GM12878 (cell line): Measurements from ENCODE around the gene CACHD1. TPM values are rescaled to one million over a fixed set of nuclear protein-coding genes. Genes with fewer than 3 reads are reported as not detected.

Experiments
- ATAC-seq: fragments of 200-7000 bp; cut with Tn5 transposase; 3 replicates; pipeline ENCODE4 v1.9.1; 2020; ENCODE audit warnings: mild to moderate bottlenecking, moderate library complexity
- BruUV-seq: library from RNA; stranded (reverse); fragments of 400-500 nt; replicated peaks from 2 replicates; lab custom pipeline; 2021; lab: Mats Ljungman, UMichigan
- CTCF ChIA-PET: fragments of 300-600 bp; sonication (Branson Sonifier 250); formaldehyde crosslinking; extraction: SDS; loops from one replicate; lab custom pipeline; 2021; ENCODE audit warnings: inconsistent platforms; lab: Yijun Ruan, JAX
- POLR2A ChIA-PET: fragments of 350-600 bp; formaldehyde crosslinking; extraction: SDS; loops from one replicate; lab custom pipeline; 2021; ENCODE audit warnings: inconsistent platforms; lab: Charles Lee
- RAD21 ChIA-PET: fragments of 300-600 bp; sonication (Branson Sonifier 250); formaldehyde crosslinking; loops from one replicate; lab custom pipeline; 2023; ENCODE audit warnings: antibody characterized with exemption; ENCODE audit not compliant: unreplicated experiment; lab: Charles Lee
- SMC1A ChIA-PET: fragments of 300-600 bp; sonication (Branson Sonifier 250); formaldehyde crosslinking; loops from one replicate; lab custom pipeline; 2023; ENCODE audit not compliant: unreplicated experiment, uncharacterized antibody; lab: Charles Lee
- DNase-seq: peaks from one replicate; pipeline ENCODE4 v3.0.0-alpha.2; 2011; ENCODE audit warnings: low read depth, low spot score
- FAIRE-seq: peaks from 3 replicates; lab custom pipeline; 2011; peaks lifted over from hg19 to GRCh38; lab: Jason Lieb, UNC
- H2AFZ ChIP-seq: 2 replicates; pipeline ENCODE4 v1.6.0; 2011; ENCODE audit warnings: low read depth, low read length, control low read depth; ENCODE audit not compliant: control insufficient read depth
- H3K27ac ChIP-seq: 2 replicates; pipeline ENCODE4 v1.5.1; 2011; ENCODE audit warnings: control low read depth; ENCODE audit not compliant: control insufficient read depth, insufficient read depth
- H3K27me3 ChIP-seq, 2 experiments: replicated peaks in 1 of 2; 2 replicates each; pipeline versions ENCODE4 v1.6.0 to v1.6.1; 2011; ENCODE audit warnings: low read length in 1 of 2; ENCODE audit not compliant: control insufficient read depth in 2 of 2, insufficient read depth in 2 of 2
- H3K36me3 ChIP-seq, 2 experiments: 2 replicates each; pipeline ENCODE4 v1.5.1; 2011; ENCODE audit warnings: low read length in 1 of 2; ENCODE audit not compliant: control insufficient read depth in 2 of 2, insufficient read depth in 2 of 2
- H3K4me1 ChIP-seq: 2 replicates; pipeline ENCODE4 v1.6.1; 2011; ENCODE audit warnings: mild to moderate bottlenecking, low read length, moderate library complexity, mixed read lengths; ENCODE audit not compliant: control insufficient read depth, insufficient read depth
- H3K4me2 ChIP-seq: 2 replicates; pipeline ENCODE4 v1.6.0; 2011; ENCODE audit warnings: control low read depth; ENCODE audit not compliant: control insufficient read depth, insufficient read depth
- H3K4me3 ChIP-seq: fragments of 200-600 bp; sonication (generic); 2 replicates; pipeline ENCODE4 v1.5.1; 2016
- H3K79me2 ChIP-seq: 2 replicates; pipeline ENCODE4 v1.6.0; 2011; ENCODE audit warnings: low read length; ENCODE audit not compliant: control insufficient read depth, insufficient read depth
- H3K9ac ChIP-seq: 2 replicates; pipeline ENCODE4 v1.8.0; 2011; ENCODE audit warnings: low read length, control low read depth, mixed read lengths; ENCODE audit not compliant: control insufficient read depth, insufficient read depth
- H3K9me3 ChIP-seq: replicated peaks from 3 replicates; pipeline ENCODE4 v1.5.1; 2011; ENCODE audit warnings: mild to moderate bottlenecking, low read length; ENCODE audit not compliant: control insufficient read depth, insufficient read depth
- H4K20me1 ChIP-seq: 2 replicates; pipeline ENCODE4 v1.6.0; 2011; ENCODE audit not compliant: control insufficient read depth, insufficient read depth
- CBX3 ChIP-seq: fragments of 200-600 bp; sonication (generic); IDR thresholded peaks from 2 replicates; pipeline ENCODE4 v1.6.1; 2016; ENCODE audit warnings: low read depth, borderline replicate concordance
- CBX5 ChIP-seq: sonication (generic); IDR thresholded peaks from 2 replicates; pipeline ENCODE4 v1.6.1; 2016; ENCODE audit warnings: low read depth, moderate library complexity, mild to moderate bottlenecking, inconsistent platforms
- CHD2 ChIP-seq: IDR thresholded peaks from 2 replicates; pipeline ENCODE4 v1.6.1; 2011; ENCODE audit warnings: low read depth, low read length, improper control_type of control experiment, borderline replicate concordance
- EP300 ChIP-seq, 2 experiments: fragments of 150-350 bp in 1 of 2; IDR thresholded peaks; 2 replicates each; pipeline ENCODE4 v1.6.1; 2011 to 2012; ENCODE audit warnings: low read depth in 2 of 2, low read length in 2 of 2, borderline replicate concordance in 1 of 2, improper control_type of control experiment in 1 of 2, inconsistent platforms in 1 of 2; ENCODE audit not compliant: control insufficient read depth in 1 of 2
- MTA2 ChIP-seq: fragments of 450-650 bp; IDR thresholded peaks from 2 replicates; pipeline ENCODE4 v1.6.1; 2016; ENCODE audit warnings: low read depth, mild to moderate bottlenecking, moderate library complexity
- NR2F1 ChIP-seq: fragments of 450-650 bp; conservative IDR thresholded peaks from 2 replicates; pipeline ENCODE4 v1.6.1; 2017; ENCODE audit warnings: mild to moderate bottlenecking
- NRF1 ChIP-seq: conservative IDR thresholded peaks from 2 replicates; pipeline ENCODE4 v1.6.1; 2011; ENCODE audit warnings: mild to moderate bottlenecking, low read depth, low read length, improper control_type of control experiment
- PAX5 ChIP-seq: IDR thresholded peaks from 2 replicates; pipeline ENCODE4 v1.6.1; 2011; ENCODE audit warnings: low read depth, low read length, borderline replicate concordance
- POLR2AphosphoS5 ChIP-seq: IDR thresholded peaks from 2 replicates; pipeline ENCODE4 v1.6.1; 2011; ENCODE audit warnings: mild to moderate bottlenecking, low read length, inconsistent platforms
- RELA ChIP-seq: fragments of 450-650 bp; IDR thresholded peaks from 2 replicates; pipeline ENCODE4 v1.8.0; 2014; ENCODE audit warnings: borderline replicate concordance; ENCODE audit not compliant: partially characterized antibody
- RUNX3 ChIP-seq: IDR thresholded peaks from 2 replicates; pipeline ENCODE4 v1.6.1; 2012; ENCODE audit warnings: low read length, inconsistent platforms
- SMC3 ChIP-seq: IDR thresholded peaks from 2 replicates; pipeline ENCODE4 v1.6.1; 2011; ENCODE audit warnings: low read length, improper control_type of control experiment, borderline replicate concordance
- STAT1 ChIP-seq: fragments of 450-650 bp; conservative IDR thresholded peaks from 2 replicates; pipeline ENCODE4 v1.6.1; 2014; ENCODE audit warnings: antibody characterized with exemption, mild to moderate bottlenecking
- ZNF622 ChIP-seq: fragments of 450-650 bp; IDR thresholded peaks from 2 replicates; pipeline ENCODE4 v1.6.1; 2017; ENCODE audit warnings: mild to moderate bottlenecking, inconsistent platforms
- WGBS: methylation state at CpG from one replicate; pipeline ENCODE4 v1.1.6; 2016; ENCODE audit warnings: low lambda C conversion rate; ENCODE audit not compliant: insufficient replicate concordance, insufficient coverage; ENCODE audit errors: missing lambda C conversion rate; 5-methylcytosine and 5-hydroxymethylcytosine counted together
- in situ Hi-C: fragments of 300-500 bp; cut with MboI; formaldehyde crosslinking; loops from 9 replicates; pipeline ENCODE4 v1.14.3; 2018; ENCODE audit warnings: mixed read lengths
- intact Hi-C: fragments of 100-400 bp; cut with micrococcal nuclease; formaldehyde crosslinking; loops from one replicate; pipeline ENCODE4 v1.14.2; 2022; ENCODE audit not compliant: unreplicated experiment
- polyA plus RNA-seq, 11 experiments: library from polyadenylated mRNA; depleted of rRNA in 4 of 11; unstranded in 6 of 11; stranded (reverse) in 5 of 11; fragments of >200 nt; fragmentation: Nextera tagmentation in 4 of 11; fragmentation: Illumina TruSeq in 1 of 11; extraction: Ambion mirVana in 4 of 11; extraction: Trizol in 1 of 11; gene quantifications; 1 replicate in 1 of 11; 2 replicates in 10 of 11; pipeline versions ENCODE4 v1.2.1 to v1.2.3, GENCODE V29; 2011 to 2016; ENCODE audit warnings: inconsistent platforms in 2 of 11, missing spikeins in 2 of 11, low read depth in 1 of 11
- total RNA-seq, 4 experiments: library from RNA; depleted of rRNA in 3 of 4; stranded (reverse); fragments of >200 nt in 3 of 4; fragmentation: Illumina TruSeq in 1 of 4; extraction: Trizol in 1 of 4; gene quantifications; 2 replicates each; pipeline versions ENCODE4 v1.2.1 to v1.2.3, GENCODE V29; 2013 to 2021
- TF ChIP-seq, protein P1 (sequence below): fragments of 450-650 bp; IDR thresholded peaks from 2 replicates; pipeline ENCODE4 v1.6.1; 2017; ENCODE audit warnings: borderline replicate concordance
- TF ChIP-seq, protein P2 (sequence below): fragments of 450-650 bp; conservative IDR thresholded peaks from 2 replicates; pipeline ENCODE4 v1.6.1; 2017; ENCODE audit warnings: mild to moderate bottlenecking, moderate library complexity

The CACHD1 gene
- total and polyA plus RNA-seq, 10 of the 15 experiments (the other 5 are each of a cell fraction or from before 2014, with no cell fraction given) = 0.03 TPM; not detected in 9

DNA sequence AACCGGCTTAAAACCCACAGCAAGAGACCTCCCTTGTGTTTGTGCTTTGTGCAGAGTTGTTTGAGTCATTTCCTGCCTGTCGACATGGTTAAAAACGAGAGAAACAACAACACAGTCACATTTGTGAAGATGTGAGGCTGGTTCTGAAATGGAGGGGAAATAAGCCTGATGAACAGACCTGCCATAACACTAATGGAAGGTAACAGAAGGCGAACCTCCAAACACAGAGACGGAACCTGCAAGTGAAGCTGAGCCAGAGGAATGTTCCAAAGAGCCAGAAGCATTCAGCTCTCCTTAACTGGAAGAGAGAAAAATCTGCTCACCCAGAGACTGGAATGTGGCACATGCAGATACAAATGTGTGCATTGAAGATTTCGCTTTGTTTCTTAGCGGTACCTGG, 221.7 kb downstream of the CACHD1 start:
- TF ChIP-seq, protein P1, sequence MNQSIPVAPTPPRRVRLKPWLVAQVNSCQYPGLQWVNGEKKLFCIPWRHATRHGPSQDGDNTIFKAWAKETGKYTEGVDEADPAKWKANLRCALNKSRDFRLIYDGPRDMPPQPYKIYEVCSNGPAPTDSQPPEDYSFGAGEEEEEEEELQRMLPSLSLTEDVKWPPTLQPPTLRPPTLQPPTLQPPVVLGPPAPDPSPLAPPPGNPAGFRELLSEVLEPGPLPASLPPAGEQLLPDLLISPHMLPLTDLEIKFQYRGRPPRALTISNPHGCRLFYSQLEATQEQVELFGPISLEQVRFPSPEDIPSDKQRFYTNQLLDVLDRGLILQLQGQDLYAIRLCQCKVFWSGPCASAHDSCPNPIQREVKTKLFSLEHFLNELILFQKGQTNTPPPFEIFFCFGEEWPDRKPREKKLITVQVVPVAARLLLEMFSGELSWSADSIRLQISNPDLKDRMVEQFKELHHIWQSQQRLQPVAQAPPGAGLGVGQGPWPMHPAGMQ = no peak
- no peak for TF ChIP-seq NR2F1
- no peak for TF ChIP-seq STAT1
- no peak for TF ChIP-seq CBX5
- no peak for TF ChIP-seq RUNX3
- Histone ChIP-seq H3K4me1 (no peaks in the 10 kb centered on the region), H3K4me3 (no peak overlapping the region), H3K9ac (no peak overlapping the region), H3K36me3 (no peaks in the 10 kb centered on the region), H3K9me3 (no peaks in the 10 kb centered on the region), H4K20me1 (no peaks in the 10 kb centered on the region), H3K27ac (no peak overlapping the region), H3K4me2 (no peak overlapping the region), H2AFZ (no peak overlapping the region), H3K79me2 (no peaks in the 10 kb centered on the region), H3K27me3 (peaks cover 0 to 2% of the 10 kb centered on the region in 2 experiments; a peak in 3 of 4 replicates)
- no peak for FAIRE-seq
- ChIA-PET SMC1A (interaction anchor here (1.0 to 1.2 kb wide), 2 partner anchors 20 to 134 kb away, joined by 3 read pairs; no protein-coding TSS in a partner anchor), RAD21 (no interaction called here), POLR2A (no interaction called here), CTCF (interaction anchor here (2.7 kb wide), 1 partner anchor 16 kb away, joined by 12 read pairs; no protein-coding TSS in a partner anchor)
- no peak for DNase-seq
- ATAC-seq = no peak
- in situ Hi-C loops (loop anchor here (25.0 kb wide), 1 partner anchor 346 kb away; no protein-coding TSS in a partner anchor), intact Hi-C loops (no loop called here)
- BruUV-seq = no TSS peak
- WGBS = 23% methylated on average over 7 of the region's 7 CpGs

DNA sequence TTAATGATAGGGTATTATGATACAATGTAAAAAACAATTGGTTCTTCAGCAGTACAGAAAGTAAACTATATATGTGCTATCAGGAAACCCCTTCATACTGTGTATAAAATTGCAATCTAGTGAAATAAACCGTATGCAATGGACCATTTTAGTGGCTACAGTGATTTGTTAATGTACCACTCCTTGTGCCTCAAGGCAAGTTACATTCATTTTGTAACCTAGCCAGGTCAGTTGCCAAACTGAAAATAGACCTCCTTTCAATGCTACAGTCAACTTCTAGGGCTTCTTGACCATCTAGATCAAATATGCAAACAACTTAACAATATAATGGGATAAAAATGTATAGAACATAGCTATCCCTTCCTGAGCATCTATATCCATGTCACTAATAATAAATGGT, 223.0 kb downstream of the CACHD1 start:
- no TSS peak for BruUV-seq
- RAD21 ChIA-PET = no interaction called here
- TF ChIP-seq SMC3 = no peak
- TF ChIP-seq CHD2 = no peak
- TF ChIP-seq EP300 (IDR thresholded peaks at IDR 0.05; ENCODE audit: borderline replicate concordance in 1 of 2, control insufficient read depth in 1 of 2, low read depth in 2 of 2, low read length in 2 of 2) = no peak
- no peak for TF ChIP-seq NRF1
- TF ChIP-seq CBX3 = no peak
- TF ChIP-seq ZNF622 = no peak
- TF ChIP-seq POLR2AphosphoS5 = no peak
- TF ChIP-seq, protein P2, sequence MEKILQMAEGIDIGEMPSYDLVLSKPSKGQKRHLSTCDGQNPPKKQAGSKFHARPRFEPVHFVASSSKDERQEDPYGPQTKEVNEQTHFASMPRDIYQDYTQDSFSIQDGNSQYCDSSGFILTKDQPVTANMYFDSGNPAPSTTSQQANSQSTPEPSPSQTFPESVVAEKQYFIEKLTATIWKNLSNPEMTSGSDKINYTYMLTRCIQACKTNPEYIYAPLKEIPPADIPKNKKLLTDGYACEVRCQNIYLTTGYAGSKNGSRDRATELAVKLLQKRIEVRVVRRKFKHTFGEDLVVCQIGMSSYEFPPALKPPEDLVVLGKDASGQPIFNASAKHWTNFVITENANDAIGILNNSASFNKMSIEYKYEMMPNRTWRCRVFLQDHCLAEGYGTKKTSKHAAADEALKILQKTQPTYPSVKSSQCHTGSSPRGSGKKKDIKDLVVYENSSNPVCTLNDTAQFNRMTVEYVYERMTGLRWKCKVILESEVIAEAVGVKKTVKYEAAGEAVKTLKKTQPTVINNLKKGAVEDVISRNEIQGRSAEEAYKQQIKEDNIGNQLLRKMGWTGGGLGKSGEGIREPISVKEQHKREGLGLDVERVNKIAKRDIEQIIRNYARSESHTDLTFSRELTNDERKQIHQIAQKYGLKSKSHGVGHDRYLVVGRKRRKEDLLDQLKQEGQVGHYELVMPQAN = no peak
- TF ChIP-seq RELA = no peak
- TF ChIP-seq MTA2 = no peak
- no peak for TF ChIP-seq PAX5

More for the DNA sequence above, 223.0 kb downstream of the CACHD1 start:
- CTCF ChIA-PET = interaction anchor here (1.2 to 2.7 kb wide), 2 partner anchors 10 to 18 kb away, joined by 3 to 12 read pairs; no protein-coding TSS in a partner anchor
- intact Hi-C loops = no loop called here
- no peak for DNase-seq
- Histone ChIP-seq H2AFZ (no peak overlapping the region), H3K4me3 (no peak overlapping the region), H3K36me3 (no peaks in the 10 kb centered on the region), H3K9ac (no peak overlapping the region), H4K20me1 (no peaks in the 10 kb centered on the region), H3K4me1 (no peaks in the 10 kb centered on the region), H3K9me3 (no peaks in the 10 kb centered on the region), H3K27ac (no peak overlapping the region), H3K4me2 (no peak overlapping the region), H3K79me2 (no peaks in the 10 kb centered on the region), H3K27me3 (peaks cover 0 to 2% of the 10 kb centered on the region in 2 experiments; a peak in 3 of 4 replicates)
- no peak for FAIRE-seq
- in situ Hi-C loops = loop anchor here (25.0 kb wide), 1 partner anchor 344 kb away; no protein-coding TSS in a partner anchor
- SMC1A ChIA-PET = no interaction called here
- POLR2A ChIA-PET = no interaction called here
- 0% methylated on average over 1 of the region's 1 CpG for WGBS
- ATAC-seq = no peak
